Measurements from ENCODE around the gene VIPAS39.
A peak's percentile ranks its signal among the peaks of the same experiment; 100 is the strongest.

VIPAS39 gene

GRCh38 chr14:77378701-77379100 is 78.7 kb downstream of the VIPAS39 start:
- DNase-seq (ENCODE audit: low read depth): peak; percentile 36
- TF ChIP-seq MAX (IDR thresholded peaks at IDR 0.05; ENCODE audit: low read depth, low read length) (no peak), POLR2A (IDR thresholded peaks at IDR 0.05; ENCODE audit: extremely low read depth, insufficient read length) (no peak), MYC (IDR thresholded peaks at IDR 0.05; ENCODE audit: low read depth, low read length) (no peak)
- TF ChIP-seq, protein P1, sequence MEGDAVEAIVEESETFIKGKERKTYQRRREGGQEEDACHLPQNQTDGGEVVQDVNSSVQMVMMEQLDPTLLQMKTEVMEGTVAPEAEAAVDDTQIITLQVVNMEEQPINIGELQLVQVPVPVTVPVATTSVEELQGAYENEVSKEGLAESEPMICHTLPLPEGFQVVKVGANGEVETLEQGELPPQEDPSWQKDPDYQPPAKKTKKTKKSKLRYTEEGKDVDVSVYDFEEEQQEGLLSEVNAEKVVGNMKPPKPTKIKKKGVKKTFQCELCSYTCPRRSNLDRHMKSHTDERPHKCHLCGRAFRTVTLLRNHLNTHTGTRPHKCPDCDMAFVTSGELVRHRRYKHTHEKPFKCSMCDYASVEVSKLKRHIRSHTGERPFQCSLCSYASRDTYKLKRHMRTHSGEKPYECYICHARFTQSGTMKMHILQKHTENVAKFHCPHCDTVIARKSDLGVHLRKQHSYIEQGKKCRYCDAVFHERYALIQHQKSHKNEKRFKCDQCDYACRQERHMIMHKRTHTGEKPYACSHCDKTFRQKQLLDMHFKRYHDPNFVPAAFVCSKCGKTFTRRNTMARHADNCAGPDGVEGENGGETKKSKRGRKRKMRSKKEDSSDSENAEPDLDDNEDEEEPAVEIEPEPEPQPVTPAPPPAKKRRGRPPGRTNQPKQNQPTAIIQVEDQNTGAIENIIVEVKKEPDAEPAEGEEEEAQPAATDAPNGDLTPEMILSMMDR (IDR thresholded peaks at IDR 0.05; ENCODE audit: low read depth, low read length): no peak
- no peak overlapping the region for H3K4me3 ChIP-seq (ENCODE audit: low read depth, low read length)

GRCh38 chr14:77377502-77377844 is 79.9 kb downstream of the VIPAS39 start:
- no peak for DNase-seq (ENCODE audit: low read depth)
- H3K4me3 ChIP-seq (ENCODE audit: low read depth, low read length): peak overlapping the region; percentile 81
- TF ChIP-seq, protein P1 (IDR thresholded peaks at IDR 0.05; ENCODE audit: low read depth, low read length): no peak
- TF ChIP-seq MAX (IDR thresholded peaks at IDR 0.05; ENCODE audit: low read depth, low read length) (no peak; the same call in 1 of the 2 replicates), POLR2A (IDR thresholded peaks at IDR 0.05; ENCODE audit: extremely low read depth, insufficient read length) (no peak), MYC (IDR thresholded peaks at IDR 0.05; ENCODE audit: low read depth, low read length) (no peak)

DNA sequence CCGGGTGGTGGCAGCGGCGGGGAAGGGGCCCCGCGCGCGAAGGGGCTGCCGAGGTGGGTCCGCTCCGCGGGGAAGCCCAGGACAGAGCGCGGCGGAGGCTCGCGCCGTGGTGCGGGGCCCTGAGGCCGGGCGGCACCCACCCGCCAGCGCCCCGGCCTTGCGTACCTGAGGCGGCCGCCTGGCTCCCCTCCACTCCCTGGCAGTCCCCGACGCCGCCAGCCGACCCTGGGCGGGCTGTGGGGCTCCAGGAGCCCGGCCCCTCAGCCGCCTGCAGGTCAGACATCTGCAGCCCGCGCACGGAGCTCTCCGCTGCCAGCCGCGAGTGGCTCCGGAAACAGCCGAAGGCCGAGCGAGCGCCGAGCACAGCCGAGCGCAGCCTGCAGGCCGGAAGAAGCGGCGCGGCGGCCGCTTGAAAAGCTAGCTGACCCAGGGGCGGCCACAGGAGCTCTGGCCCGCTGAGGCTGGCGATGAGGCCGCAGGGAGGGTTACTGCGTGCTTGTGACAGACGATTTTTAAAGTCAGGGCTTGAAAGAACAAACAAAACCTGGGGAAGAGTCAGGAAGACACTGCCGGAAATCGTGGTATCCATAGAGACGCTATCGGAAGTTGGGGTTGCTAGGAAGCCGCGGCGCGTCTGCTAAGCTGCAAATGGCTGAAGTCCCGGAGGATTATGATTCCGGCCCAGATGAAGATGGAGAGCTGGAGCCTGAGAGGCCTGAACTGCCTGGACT is 80.5 kb downstream of the VIPAS39 start, which contains the start of the genes SAMD15 and TMED8:
SAMD15 (plus strand) TSS at position 609 of the 731 bp plus-strand sequence; CDS start at position 649, 40 bp downstream.
TMED8 (minus strand) TSS at position 324 of the 731 bp plus-strand sequence; CDS start at position 283, 41 bp downstream.
- TF ChIP-seq POLR2A (IDR thresholded peaks at IDR 0.05; ENCODE audit: extremely low read depth, insufficient read length): peak; percentile 47
- TF ChIP-seq, protein P1 (IDR thresholded peaks at IDR 0.05; ENCODE audit: low read depth, low read length): no peak
- peak within 1 kb of the TSS; percentile 81 for H3K4me3 ChIP-seq (ENCODE audit: low read depth, low read length)
- peak; percentile 87 for DNase-seq (ENCODE audit: low read depth)
